ENCODE data around the gene SKOR1. TPM values are rescaled to one million over a fixed set of nuclear protein-coding genes. Genes with fewer than 3 reads are reported as not detected.

Gene SKOR1
- total RNA-seq, 1 experiment from 2014 or later = 0.13 TPM

DNA sequence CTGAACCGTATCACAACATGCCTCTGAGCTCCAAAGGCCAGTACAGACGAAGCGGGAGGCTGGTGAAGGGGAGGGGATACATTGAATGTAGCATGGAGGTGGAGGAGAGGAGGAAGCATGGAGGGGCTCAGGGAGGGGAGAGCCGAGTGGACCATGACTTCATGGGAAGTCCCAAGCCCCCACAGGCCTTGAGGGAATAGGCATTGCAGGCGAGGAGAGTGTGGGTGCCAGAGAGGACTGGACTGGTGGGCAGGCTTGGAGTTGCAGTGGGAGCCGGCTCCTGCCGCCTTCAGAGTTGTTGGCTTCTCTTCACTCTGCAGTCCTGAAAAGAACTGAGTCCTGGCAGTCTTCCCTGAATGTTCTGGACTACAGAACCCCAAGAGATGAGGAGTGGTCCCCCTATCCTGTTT, 17.8 kb downstream of the SKOR1 start:
- H3K79me2 ChIP-seq (ENCODE audit: low read depth) = no peaks in the 10 kb centered on the region
- no peak for DNase-seq
- H3F3A ChIP-seq (ENCODE audit: insufficient read depth, low read depth) = peaks cover 8% of the 10 kb centered on the region; the same call in 1 of the 2 replicates
- no peaks in the 10 kb centered on the region for H3K9me3 ChIP-seq (ENCODE audit: insufficient read depth, low read depth)
- H4K20me1 ChIP-seq (ENCODE audit: insufficient read depth) = no peaks in the 10 kb centered on the region
- H3K27me3 ChIP-seq (ENCODE audit: insufficient read depth, low read depth) = no peaks in the 10 kb centered on the region
- H3K27ac ChIP-seq = no peak overlapping the region
- ChIA-PET CTCF (no interaction called here), POLR2A (ENCODE audit: unreplicated experiment) (no interaction called here)
- H3K4me2 ChIP-seq = no peak overlapping the region
- no peak overlapping the region for H3K4me3 ChIP-seq
- no TSS peak for BruUV-seq (replicated peaks)
- H3K9me2 ChIP-seq (ENCODE audit: insufficient read depth) = no peaks in the 10 kb centered on the region
- no peak for TF ChIP-seq CTCF (conservative IDR thresholded peaks at IDR 0.05)
- no peak for TF ChIP-seq EZH2 (IDR thresholded peaks at IDR 0.05; ENCODE audit: low read depth)
- intact Hi-C loops (cut with micrococcal nuclease; ENCODE audit: unreplicated experiment) = no loop called here
- no peak overlapping the region for H2AFZ ChIP-seq
- peaks cover 10% of the 10 kb centered on the region for H3K4me1 ChIP-seq (replicated peaks; ENCODE audit: insufficient read depth)
- H3K36me3 ChIP-seq (ENCODE audit: low read depth) = no peaks in the 10 kb centered on the region

DNA sequence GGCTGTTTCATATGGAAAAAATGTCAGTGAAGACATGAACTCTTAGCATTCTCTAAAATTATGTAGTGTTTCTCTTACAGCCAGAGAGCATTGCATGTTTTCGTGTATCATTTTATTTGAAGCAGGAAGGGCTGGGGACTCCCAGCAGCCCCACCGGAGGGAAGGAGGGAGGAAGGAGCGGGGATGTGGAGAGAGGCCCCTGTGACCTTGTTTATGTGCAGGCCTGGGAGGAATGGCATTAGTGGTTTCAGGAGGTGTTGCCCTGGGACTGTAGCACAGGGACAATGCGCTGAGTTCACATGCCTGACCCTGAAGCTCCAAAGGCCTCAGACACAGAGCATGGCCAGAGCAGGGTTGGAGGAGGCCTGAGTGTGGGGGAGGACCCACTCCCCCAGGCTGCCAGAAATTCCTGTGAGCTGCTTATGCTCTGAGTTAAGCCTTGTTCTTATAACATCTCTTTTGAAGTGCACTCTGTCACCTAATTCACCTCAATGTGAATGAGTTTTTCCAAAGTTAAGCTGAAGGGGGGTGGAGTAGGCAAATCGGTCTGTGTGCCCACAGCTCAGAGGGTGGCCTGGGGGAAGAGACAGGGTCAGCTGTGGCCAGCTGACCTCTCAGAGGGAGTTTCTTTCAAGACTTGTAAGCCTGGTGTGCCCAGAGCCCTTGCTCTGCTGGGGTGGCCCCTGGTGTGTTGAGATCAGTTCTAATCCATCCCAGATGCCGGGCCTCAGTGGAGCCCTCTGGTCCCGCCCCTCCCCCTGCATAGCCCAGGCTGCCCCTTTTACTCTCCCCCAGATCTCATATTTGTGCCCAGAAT, 18.5 kb downstream of the SKOR1 start:
- Histone ChIP-seq H3K4me1 (replicated peaks; ENCODE audit: insufficient read depth) (0 out of 2 replicates have a peak, but pooled peaks cover 4% of the 10 kb centered on the region), H3F3A (ENCODE audit: insufficient read depth, low read depth) (peaks cover 8% of the 10 kb centered on the region; the same call in 1 of the 2 replicates), H4K20me1 (ENCODE audit: insufficient read depth) (no peaks in the 10 kb centered on the region), H3K79me2 (ENCODE audit: low read depth) (no peaks in the 10 kb centered on the region), H3K4me2 (no peak overlapping the region), H3K9me2 (ENCODE audit: insufficient read depth) (no peaks in the 10 kb centered on the region), H3K4me3 (no peak overlapping the region), H3K36me3 (ENCODE audit: low read depth) (no peaks in the 10 kb centered on the region), H2AFZ (no peak overlapping the region), H3K27ac (no peak overlapping the region), H3K27me3 (ENCODE audit: insufficient read depth, low read depth) (no peaks in the 10 kb centered on the region), H3K9me3 (ENCODE audit: insufficient read depth, low read depth) (no peaks in the 10 kb centered on the region)
- no peak for DNase-seq
- TF ChIP-seq EZH2 (IDR thresholded peaks at IDR 0.05; ENCODE audit: low read depth) = no peak
- no peak for TF ChIP-seq CTCF (conservative IDR thresholded peaks at IDR 0.05)
- CTCF ChIA-PET = no interaction called here
- intact Hi-C loops (cut with micrococcal nuclease; ENCODE audit: unreplicated experiment) = no loop called here
- no TSS peak for BruUV-seq (replicated peaks)
- POLR2A ChIA-PET (ENCODE audit: unreplicated experiment) = no interaction called here

DNA sequence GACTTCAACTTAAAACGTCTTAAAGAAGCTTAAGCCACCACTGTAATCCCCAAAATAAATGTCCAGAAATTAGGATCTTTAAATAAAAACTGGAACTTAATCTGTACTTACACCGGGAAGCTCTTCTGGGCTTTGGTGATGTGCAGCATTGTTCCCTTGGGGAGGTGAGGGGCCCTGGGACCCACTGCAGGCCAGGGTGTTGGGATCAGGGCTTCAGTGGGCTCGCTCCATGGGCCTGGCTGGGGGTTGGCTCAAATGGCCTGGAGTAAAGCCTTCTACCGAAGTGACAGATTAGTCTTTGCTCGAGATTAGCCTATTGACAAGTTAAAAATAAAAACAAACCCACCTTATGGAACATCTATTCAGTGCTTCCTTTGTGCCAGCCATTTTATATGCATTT, 20.7 kb downstream of the SKOR1 start:
- intact Hi-C loops (cut with micrococcal nuclease; ENCODE audit: unreplicated experiment) = no loop called here
- H3F3A ChIP-seq (ENCODE audit: insufficient read depth, low read depth) = no peaks in the 10 kb centered on the region
- 0 out of 2 replicates have a peak, but pooled peaks cover 2% of the 10 kb centered on the region for H3K4me1 ChIP-seq (replicated peaks; ENCODE audit: insufficient read depth)
- POLR2A ChIA-PET (ENCODE audit: unreplicated experiment) = no interaction called here
- TF ChIP-seq EZH2 (IDR thresholded peaks at IDR 0.05; ENCODE audit: low read depth) (no peak), CTCF (conservative IDR thresholded peaks at IDR 0.05) (no peak)
- H3K9me2 ChIP-seq (ENCODE audit: insufficient read depth) = no peaks in the 10 kb centered on the region
- no peaks in the 10 kb centered on the region for H4K20me1 ChIP-seq (ENCODE audit: insufficient read depth)
- DNase-seq = no peak
- CTCF ChIA-PET = no interaction called here
- no peaks in the 10 kb centered on the region for H3K9me3 ChIP-seq (ENCODE audit: insufficient read depth, low read depth)
- H3K36me3 ChIP-seq (ENCODE audit: low read depth) = no peaks in the 10 kb centered on the region
- no TSS peak for BruUV-seq (replicated peaks)
- no peak overlapping the region for H3K4me3 ChIP-seq
- no peaks in the 10 kb centered on the region for H3K79me2 ChIP-seq (ENCODE audit: low read depth)
- H3K4me2 ChIP-seq = no peak overlapping the region
- H3K27me3 ChIP-seq (ENCODE audit: insufficient read depth, low read depth) = no peaks in the 10 kb centered on the region
- no peak overlapping the region for H3K27ac ChIP-seq
- H2AFZ ChIP-seq = no peak overlapping the region

Measured in PC-9 (cell line).